ENCODE measurements around the gene TFB2M.
"Not testable (repeated sequence)": the region's sequence is repeated elsewhere in the genome, so short reads cannot be mapped to it uniquely, and the experiment has no call there.

TFB2M gene

DNA sequence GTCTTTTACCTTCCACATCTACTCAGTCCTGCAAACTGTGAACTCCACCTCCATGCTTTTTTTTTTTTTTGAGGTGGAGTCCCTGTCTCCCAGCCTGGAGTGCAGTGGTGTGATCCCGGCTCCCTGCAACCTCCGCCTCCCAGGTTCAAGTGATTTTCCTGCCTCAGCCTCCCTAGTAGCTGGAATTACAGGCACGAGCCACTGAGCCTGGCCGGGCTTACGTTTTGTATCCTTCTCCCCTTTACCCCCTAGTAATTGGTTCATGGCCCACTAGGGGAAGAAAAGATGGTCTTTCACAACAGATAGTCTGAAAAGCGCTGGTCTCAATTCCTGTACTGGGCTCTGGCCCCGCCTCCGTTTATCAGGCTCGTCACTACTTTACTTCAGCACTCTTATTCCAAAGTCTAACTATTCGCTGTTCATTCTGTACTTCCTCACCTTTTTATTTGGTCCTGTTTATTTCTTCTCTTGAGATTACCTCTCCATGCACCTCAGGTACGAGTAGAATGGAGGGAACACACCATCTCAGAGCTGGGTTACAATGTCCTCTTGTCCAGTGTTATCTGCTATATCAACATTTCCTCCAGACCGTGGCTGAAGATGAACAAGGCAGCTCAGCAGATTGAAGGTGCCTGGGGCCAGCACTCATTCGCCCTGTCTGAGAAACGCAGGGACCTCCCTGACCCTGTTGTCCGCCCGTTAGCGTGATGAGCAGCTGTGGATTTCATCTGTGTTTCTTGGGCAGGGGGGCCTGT lies 16.4 kb upstream of the TFB2M start:
- no peak for DNase-seq

GRCh38 chr1:246580497-246581370 lies 14.7 kb upstream of the TFB2M start:
- DNase-seq: no peak

GRCh38 chr1:246579818-246580217 lies 13.8 kb upstream of the TFB2M start:
- no peak for DNase-seq

DNA sequence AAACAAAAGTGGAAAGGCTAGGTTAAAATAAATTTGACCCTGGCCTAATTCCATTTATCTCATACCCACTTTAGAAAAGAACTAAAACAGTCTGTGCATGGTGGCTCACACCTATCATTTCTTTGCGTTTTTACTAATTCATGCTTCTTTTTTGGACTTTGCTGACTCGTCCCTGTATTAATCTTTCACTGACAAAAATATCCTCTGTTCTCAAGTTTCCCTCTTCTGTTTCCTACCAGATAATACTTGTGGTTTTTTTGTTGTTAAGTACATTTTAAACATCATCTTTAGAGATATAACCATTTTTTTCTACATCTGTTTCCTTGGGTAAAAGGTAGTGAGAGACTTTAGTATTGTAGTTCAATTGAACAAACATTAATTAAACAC lies 11.7 kb upstream of the TFB2M start:
- DNase-seq: no peak

DNA sequence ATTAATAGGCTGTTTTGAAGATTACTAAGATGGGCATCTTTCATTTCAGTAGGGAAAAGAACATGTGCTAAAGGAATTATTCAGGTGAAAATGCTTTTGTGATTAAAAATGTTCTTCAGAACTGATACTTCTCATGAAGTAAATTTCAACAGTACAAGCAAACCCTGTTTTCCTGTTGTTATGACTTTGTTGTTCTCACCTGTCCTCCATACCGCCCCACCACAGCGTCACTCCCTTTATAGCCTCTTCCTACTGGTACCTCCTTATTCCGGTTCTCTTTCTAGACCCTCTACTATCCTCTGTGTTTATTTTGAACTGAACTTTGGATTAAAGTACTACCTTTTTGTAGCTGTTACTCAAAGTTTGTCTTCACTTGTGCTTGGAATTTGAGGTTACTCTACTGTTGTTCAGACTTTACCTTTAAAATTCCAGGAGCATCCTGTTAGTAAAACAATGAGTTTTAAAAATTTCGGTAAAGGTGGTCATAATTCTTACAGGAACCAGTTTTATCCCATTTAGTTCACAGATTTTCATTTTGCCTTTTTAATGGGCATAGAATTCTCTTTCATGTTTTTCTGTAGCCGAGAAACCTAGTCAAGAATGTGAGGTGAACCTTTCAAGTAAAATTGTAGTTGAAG lies 11.1 kb upstream of the TFB2M start:
- no peak for DNase-seq

GRCh38 chr1:246576709-246577032 lies 10.6 kb upstream of the TFB2M start:
- no peak for DNase-seq

- no peak for DNase-seq
These were observed 7.4 kb upstream of the TFB2M start for GRCh38 chr1:246573491-246573890.

DNA sequence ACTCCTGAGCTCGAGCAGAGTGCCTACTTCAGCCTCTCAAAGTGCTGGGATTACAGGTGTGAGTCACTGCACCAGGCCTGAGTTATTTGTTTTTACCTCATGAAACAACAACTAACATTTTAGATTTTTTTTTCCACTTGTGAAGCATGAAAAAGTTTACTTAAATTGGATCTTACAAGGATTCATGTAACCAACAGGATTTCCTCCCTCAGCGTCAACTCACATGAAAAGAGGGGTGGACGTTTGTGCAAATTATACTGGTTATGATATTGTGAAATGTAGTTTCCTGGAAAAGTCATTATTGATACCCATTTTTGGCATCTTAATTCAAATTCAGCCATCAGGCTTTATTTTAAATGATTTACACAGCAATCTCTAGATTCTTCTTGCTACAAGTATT lies 6.7 kb upstream of the TFB2M start:
- DNase-seq: no peak

GRCh38 chr1:246571953-246572352 lies 5.9 kb upstream of the TFB2M start:
- no peak for DNase-seq

GRCh38 chr1:246571309-246571708 lies 5.2 kb upstream of the TFB2M start:
- DNase-seq: not testable (repeated sequence)

- DNase-seq: no peak
These were observed 3.5 kb upstream of the TFB2M start for GRCh38 chr1:246569248-246570238.

DNA sequence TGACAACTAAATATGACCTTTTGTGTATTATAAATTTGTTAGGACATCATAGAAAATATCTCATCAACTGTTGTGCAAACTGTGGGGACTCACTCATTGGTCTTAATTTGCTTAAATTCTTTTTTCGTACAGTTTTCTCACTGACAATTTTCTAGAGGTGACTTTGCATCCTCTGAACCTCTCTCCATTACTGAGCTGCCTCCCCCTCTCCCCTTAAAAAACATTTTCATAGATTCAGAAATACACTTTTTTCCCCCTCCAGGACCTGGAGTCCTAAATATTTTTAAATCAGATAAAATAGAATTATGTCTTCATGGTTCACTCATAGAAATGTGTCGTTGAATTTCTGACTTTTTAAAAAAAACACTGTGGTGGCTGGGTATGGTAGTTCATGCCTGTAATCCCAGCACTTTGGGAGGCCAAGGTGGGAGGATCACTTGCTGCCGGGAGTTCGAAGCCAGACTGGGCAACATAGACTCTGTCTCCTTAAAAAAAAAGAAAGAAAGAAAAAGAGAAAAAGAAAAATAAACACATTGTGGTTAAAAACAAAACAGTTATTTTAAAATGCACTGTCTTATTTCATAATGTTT lies 1.7 kb upstream of the TFB2M start:
- no peak for DNase-seq

DNA sequence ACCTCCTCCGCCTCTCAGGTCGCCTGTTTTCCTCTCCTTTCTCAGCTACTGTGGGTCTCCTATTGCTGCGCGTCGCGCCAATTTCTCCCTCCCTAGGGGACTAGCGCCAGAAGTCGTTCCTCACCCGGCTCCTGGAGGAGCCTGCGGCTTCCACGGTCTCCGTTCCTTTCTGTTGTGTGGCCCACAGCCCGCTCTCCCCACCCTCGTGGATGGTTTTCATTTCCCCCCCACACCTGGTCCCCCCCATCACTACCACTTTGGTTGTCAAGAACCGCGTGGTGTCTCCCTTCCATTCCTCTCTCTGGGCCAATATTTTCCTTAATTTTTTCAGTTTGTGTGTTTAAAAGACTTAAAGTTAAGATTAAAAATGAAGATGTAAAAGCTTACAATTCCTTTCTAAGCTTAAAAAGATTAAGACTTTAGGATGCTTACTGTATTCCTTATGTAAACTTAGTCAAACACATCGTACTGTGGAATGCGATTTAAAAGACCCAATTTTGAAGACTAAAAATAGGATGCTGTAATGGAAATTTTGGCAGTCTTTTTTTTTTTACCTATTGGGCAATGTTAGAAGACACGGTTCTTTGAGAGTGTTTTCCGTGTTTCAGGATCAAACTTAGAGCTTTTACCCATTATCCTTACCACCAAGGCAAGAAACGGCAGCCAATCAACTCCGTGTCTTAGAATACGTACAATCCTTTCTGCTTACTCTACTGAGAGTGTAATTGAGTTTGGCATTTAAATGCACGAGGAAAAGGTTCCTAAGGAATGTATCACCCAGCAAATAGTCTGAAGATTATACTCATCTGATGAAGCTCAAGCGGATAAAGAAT lies 968 bp upstream of the TFB2M start:
- DNase-seq: no peak

- DNase-seq: no peak
These were observed 322 bp downstream of the TFB2M start for GRCh38 chr1:246565751-246566127.

DNA sequence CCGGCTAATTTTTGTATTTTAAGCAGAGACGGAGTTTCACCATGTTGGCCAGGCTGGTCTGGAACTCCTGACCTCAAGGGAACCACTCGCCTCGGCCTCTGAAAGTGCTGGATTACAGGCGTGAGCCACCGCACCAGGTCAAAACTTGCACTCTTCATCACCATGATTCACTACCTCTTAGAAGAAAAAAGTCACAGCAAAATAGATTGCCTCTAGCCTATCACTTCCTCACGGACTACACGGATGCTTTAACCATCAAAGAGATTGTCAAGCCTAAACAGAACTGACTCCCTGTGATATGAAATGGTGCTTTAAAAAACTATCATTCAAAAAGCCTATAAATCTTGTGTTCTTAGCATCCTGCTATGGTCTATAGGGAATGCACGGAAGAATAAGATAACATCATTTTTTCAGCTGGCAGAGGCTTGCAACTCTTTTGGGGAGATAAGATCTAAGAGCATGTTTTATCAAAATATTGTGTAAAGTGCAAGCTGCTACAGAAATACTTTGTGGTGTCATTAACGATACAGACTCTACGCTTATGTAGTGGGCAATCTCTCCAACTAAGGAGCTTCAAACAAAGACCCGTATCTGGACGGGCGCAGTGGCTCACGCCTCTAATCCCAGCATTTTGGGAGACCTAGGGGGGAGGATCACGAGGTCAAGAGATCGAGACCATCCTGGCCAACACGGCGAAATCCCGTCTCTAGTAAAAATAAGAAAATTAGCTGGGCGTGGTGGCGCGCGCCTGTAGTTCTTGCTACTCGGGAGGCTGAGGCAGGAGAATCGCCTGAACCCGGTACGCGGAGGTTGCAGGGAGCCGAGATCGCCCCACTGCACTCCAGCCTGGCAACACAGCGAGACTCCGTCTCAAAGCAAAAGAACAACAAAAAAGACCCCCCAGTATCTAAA lies 966 bp downstream of the TFB2M start:
- DNase-seq: no peak

DNA sequence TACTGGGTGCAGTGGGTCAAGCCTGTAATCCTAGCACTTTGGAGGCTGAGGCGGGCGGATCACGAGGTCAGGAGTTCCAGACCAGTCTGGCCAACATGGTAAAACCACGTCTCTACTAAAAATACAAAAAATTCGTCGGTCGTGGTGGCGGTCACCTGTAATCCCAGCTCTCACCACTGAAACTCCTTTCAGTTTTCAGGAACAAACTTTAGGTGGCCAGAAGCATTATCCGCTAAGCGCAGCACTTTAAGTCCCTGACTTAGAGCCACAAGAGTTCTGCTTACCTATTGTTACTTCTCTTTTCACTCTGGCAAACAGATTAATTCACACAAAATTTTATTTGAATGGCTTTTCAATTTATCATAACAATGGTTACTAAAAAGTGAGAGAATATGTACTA lies 5.2 kb downstream of the TFB2M start:
- DNase-seq: not testable (repeated sequence)

- DNase-seq: no peak
These were observed 6.8 kb downstream of the TFB2M start for GRCh38 chr1:246559310-246559709.

- DNase-seq: no peak
These were observed 8.0 kb downstream of the TFB2M start for GRCh38 chr1:246558041-246558440.

- no peak for DNase-seq
These were observed 11.9 kb downstream of the TFB2M start for GRCh38 chr1:246554201-246554600.

DNA sequence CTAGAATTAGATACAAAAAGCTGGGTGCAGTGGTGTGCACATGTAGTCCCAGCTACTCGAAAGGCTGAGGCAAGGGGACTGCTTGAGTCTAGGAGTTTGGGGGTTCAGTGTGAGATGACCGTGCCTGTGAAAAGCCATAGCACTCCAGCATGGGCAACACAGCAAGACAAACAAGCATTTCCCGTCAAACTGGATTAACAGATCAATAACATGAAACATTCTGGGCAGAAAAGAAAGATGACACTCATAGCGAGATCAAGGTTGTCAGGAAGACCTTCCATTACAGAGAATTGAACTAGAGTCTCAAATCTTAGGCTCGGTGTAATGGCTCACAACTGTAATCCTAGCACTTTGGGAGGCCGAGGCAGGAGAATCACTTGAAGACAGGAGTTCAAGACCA lies 14.0 kb downstream of the TFB2M start:
- DNase-seq: no peak

Measured in NCI-H187 treated with DMSO at 0.1 percent for 48 hours (cell line).